Midbrain (tissue), 1 donor: ENCODE data around the gene NEU3.

ENCODE experiments used
- DNase-seq: peaks from one replicate; lab custom pipeline; 2025; lab: John Stamatoyannopoulos, UW

NEU3 gene

GRCh38 chr11:75063741-75064314, 75.1 kb downstream of the NEU3 start:
- DNase-seq = no peak

- DNase-seq = no peak
These were observed 77.3 kb downstream of the NEU3 start for GRCh38 chr11:75066061-75066460.
